HG03558 (cell line): ENCODE data around the gene TMEM25.
"Not testable (repeated sequence)": the region's sequence is repeated elsewhere in the genome, so short reads cannot be mapped to it uniquely, and the experiment has no call there.

Source experiments
- ATAC-seq: cut with Tn5 transposase; IDR thresholded peaks from one replicate; pipeline ENCODE4 v1.9.1; 2021; ENCODE audit warnings: moderate number of reproducible peaks; ENCODE audit not compliant: unreplicated experiment; ENCODE audit errors: extremely low read depth

Gene TMEM25

DNA sequence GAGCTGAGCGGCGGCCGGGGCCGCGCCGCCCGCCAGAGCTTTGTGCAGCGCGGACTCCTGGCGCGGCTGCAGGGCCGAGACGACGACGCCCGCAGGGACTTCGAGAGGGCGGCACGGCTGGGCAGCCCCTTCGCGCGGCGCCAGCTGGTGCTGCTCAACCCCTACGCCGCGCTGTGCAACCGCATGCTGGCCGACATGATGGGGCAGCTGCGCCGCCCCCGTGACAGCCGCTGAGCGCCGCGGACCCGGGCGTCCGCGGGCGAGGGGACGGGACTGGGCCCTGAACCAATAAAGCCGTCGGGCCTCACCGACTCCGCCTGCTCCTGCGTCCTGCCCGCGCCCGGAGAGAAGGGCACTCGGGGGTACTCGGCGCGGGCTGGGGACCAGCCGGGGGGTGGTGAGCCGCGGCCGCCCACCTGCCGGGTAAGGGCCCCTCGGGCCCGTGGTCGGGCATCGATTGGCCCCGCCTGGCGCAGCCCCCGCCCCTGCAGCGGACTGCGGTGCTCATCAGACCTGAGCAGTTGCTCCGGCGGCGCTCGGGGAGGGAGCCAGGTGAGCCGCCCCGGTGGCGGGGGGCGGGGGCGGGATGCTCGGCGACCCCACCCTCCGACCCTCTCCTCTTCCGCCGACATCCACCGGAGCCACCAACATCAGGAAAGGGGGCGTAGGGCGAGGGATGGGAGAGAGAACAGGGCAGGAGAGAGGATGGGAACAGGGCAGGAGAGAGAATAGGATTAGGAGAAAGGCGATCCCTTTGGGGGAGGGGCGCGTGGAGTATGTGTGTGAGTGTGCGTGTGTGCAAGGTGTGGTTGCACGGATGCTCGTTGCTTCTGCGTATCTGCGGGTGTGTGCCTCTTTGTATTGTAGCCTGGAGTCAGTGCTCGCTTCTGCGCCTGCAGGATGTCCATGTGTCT, at the start of gene TMEM25:
Gene TMEM25 (plus strand): TSS at position 510 of the 914 bp plus-strand sequence. CDS start 610 bp downstream, outside the sequence.
- ATAC-seq = no peak

DNA sequence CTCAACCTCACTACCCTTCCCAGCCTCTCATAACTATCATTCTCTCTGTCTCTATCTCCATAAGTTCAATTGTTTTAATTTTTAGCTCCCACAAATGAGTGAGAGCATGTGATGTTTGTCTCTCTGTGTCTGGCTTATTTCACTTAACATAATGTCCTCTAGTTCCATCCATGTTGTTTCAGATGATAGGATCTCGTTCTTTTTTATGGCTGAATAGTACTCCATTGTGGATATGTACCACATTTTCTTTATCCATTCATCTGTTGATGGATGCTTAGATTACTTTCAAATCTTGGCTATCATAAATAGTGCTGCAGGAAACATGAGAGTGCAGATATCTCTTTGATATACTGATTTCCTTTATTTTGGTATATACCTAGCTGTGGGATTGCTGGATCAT, 49.8 kb upstream of the TMEM25 start:
- not testable (repeated sequence) for ATAC-seq

DNA sequence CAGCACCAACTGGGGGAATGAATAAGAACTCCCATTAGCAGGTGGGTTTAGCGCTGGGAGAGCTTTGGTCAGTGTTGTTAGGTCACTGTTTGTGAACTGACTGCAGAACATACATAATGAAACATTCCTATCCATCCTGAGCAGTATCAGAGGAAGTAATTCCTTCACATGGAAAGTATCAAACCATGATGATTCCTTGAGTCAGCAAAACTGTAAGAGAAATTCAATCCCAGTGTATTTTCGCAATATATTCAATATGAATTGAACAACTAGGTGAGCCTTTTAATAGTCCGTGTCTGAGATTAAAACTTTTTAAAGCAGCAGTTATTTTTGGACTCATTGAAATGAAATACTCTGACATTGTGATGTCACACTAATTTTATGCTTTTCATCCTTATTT, 46.6 kb upstream of the TMEM25 start:
- ATAC-seq = no peak

DNA sequence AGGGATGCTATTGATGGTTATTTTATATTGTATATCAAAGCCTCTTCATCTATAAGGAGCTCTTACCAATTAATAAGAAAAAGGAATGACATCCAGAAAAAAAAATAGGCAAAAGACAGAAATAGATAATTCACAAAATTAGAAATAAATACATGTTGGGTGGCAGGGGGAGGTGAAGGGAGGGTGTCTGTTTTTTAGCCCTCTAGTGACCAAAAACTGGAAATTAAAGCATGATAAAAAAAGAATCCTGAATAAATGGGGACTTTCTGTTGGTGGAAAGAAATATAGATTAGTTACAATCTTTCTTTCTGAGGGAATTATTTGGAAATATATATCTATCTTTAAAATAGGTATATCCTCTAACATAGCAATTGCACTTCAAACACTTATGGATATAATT, 45.7 kb upstream of the TMEM25 start:
- no peak for ATAC-seq

DNA sequence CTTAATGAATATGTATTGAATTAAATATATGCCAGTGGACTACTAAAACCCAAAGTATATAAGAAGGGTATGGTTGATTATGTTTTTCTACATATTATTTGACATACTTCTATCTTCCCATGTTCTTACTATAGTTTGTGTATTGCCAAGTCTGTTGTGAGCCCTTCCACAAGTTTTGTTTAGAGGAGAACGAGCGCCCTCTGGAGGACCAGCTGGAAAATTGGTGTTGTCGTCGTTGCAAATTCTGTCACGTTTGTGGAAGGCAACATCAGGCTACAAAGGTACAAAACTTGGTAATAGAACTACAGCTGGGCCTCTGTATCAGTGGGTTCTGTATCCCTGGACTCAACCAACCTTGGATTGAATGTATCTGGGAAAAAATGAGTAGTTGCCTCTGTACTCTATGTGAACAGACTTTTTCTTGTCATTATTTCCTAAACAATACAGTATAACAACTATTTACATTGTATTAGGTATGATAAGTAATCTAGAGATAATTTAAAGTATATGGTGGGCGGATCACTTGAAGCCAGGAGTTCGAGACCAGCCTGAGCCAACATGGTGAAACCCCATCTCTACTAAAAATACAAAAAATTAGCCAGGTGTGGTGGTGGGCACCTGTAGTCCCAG, 42.4 kb upstream of the TMEM25 start:
- ATAC-seq = no peak

DNA sequence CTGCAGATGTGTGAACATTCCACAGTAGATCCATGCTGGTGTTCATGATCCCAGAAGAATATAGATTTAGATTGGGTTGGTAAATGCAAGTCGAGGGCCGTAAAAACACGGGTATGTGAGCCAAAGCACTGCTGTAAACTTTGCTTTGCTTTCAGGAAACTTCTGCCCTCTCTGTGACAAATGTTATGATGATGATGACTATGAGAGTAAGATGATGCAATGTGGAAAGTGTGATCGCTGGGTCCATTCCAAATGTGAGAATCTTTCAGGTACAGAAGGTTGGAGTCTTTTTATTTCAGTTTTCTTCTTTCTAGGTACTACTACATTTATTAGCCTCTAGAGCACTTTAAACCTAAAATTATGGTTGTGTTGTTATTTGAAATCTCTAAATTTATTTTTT, 40.0 kb upstream of the TMEM25 start:
- ATAC-seq = no peak

DNA sequence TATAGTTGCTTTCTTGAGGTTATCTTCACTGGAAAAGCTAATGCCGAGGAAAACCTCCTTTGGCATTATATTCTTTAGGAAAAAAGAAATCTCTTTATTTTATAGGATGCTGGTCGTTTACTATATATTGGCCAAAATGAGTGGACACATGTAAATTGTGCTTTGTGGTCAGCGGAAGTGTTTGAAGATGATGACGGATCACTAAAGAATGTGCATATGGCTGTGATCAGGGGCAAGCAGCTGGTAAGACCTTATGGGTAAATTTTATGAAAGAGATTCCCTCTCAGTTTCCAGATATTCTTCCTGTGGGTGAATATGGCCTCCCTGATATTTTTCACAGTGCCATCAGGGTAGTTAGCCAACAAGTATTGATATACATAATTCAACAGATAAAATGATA, 33.2 kb upstream of the TMEM25 start:
- ATAC-seq = no peak

DNA sequence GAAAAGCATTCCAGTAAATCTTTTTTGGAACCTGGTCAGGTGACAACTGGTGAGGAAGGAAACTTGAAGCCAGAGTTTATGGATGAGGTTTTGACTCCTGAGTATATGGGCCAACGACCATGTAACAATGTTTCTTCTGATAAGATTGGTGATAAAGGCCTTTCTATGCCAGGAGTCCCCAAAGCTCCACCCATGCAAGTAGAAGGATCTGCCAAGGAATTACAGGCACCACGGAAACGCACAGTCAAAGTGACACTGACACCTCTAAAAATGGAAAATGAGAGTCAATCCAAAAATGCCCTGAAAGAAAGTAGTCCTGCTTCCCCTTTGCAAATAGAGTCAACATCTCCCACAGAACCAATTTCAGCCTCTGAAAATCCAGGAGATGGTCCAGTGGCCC, 27.8 kb upstream of the TMEM25 start:
- ATAC-seq = no peak

DNA sequence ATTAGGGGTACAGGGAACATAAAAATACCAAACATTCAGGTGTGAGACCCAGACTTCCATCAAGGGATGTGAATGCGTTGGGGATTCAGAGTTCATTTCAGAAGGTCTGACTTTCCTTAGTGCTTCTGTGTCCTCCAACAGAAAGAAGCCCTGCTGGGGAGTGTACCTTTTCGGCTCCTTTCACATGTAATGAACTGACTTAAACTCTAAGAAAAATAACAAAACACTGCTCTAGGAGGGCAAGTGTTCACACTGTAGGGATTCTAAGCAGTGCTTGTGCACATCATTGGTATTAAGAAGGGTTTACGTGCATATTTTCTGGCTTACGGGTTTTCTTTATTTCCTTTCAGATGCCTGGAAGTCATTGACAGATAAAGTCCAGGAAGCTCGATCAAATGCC, 19.4 kb upstream of the TMEM25 start:
- ATAC-seq = no peak

DNA sequence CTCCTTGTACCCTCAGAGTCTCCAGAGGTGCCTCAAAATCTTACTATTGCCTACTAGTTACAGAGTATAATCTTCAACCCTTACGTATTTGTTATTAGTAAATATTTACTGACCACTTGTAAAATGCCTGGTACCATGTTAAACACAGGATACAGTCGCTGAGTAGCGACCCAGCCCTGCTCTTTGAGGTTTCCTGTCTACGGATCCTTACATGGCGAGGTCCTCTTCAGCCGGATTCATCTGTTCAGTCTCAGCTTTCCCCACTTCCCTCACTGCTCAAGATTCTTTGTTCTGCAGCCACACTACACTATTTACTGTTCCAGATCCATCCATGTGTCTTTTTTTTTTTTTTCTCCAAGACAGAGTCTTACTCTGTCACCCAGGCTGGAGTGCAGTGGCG, 16.9 kb upstream of the TMEM25 start:
- ATAC-seq = no peak

DNA sequence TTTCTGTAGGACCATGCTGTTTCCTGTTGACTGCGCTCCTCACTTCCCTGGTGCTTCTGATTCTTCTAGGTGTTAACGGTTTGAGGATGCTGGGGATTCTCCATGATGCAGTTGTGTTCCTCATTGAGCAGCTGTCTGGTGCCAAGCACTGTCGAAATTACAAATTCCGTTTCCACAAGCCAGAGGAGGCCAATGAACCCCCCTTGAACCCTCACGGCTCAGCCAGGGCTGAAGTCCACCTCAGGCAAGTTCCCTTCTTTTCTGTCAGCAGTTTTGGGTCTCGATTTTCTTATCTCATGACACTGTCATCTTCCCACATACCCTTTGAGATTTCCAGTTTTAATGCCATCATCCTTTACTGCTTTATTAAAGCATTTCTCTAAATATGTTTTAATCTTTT, 11.4 kb upstream of the TMEM25 start:
- ATAC-seq = no peak

DNA sequence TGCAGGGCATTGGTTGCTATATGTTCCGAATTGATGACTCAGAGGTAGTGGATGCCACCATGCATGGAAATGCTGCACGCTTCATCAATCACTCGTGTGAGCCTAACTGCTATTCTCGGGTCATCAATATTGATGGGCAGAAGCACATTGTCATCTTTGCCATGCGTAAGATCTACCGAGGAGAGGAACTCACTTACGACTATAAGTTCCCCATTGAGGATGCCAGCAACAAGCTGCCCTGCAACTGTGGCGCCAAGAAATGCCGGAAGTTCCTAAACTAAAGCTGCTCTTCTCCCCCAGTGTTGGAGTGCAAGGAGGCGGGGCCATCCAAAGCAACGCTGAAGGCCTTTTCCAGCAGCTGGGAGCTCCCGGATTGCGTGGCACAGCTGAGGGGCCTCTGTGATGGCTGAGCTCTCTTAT, 9.1 kb upstream of the TMEM25 start:
- ATAC-seq = no peak

DNA sequence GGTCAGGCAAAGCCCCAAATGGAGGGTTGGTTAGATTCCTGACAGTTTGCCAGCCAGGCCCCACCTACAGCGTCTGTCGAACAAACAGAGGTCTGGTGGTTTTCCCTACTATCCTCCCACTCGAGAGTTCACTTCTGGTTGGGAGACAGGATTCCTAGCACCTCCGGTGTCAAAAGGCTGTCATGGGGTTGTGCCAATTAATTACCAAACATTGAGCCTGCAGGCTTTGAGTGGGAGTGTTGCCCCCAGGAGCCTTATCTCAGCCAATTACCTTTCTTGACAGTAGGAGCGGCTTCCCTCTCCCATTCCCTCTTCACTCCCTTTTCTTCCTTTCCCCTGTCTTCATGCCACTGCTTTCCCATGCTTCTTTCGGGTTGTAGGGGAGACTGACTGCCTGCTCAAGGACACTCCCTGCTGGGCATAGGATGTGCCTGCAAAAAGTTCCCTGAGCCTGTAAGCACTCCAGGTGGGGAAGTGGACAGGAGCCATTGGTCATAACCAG, 8.4 kb upstream of the TMEM25 start:
- no peak for ATAC-seq

DNA sequence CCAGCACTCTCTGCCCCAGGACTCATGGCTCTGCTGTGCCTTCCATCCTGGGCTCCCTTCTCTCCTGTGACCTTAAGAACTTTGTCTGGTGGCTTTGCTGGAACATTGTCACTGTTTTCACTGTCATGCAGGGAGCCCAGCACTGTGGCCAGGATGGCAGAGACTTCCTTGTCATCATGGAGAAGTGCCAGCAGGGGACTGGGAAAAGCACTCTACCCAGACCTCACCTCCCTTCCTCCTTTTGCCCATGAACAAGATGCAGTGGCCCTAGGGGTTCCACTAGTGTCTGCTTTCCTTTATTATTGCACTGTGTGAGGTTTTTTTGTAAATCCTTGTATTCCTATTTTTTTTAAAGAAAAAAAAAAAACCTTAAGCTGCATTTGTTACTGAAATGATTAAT, 6.6 kb upstream of the TMEM25 start:
- no peak for ATAC-seq

DNA sequence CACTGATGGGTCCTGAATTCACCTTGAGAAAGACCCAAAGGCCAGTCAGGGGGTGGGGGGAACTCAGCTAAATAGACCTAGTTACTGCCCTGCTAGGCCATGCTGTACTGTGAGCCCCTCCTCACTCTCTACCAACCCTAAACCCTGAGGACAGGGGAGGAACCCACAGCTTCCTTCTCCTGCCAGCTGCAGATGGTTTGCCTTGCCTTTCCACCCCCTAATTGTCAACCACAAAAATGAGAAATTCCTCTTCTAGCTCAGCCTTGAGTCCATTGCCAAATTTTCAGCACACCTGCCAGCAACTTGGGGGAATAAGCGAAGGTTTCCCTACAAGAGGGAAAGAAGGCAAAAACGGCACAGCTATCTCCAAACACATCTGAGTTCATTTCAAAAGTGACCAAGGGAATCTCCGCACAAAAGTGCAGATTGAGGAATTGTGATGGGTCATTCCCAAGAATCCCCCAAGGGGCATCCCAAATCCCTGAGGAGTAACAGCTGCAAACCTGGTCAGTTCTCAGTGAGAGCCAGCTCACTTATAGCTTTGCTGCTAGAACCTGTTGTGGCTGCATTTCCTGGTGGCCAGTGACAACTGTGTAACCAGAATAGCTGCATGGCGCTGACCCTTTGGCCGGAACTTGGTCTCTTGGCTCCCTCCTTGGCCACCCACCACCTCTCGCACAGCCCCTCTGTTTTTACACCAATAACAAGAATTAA, 6.1 kb upstream of the TMEM25 start:
- no peak for ATAC-seq

DNA sequence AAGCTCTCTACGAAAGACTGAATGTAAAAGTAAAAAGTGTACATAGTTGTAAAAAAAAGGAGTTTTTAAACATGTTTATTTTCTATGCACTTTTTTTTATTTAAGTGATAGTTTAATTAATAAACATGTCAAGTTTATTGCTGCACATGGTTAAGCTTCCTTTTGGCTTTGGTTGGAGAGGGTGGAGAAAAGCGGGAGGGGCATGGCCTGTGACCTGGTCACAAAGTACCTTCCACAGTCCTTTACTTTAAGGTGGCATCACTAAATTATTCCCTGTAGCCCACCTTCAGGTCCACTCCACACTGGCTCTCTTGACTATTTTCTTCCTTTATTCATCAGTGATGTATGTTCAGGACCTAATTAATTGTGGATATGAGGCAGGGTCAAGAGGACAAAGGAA, 4.3 kb upstream of the TMEM25 start:
- no peak for ATAC-seq

DNA sequence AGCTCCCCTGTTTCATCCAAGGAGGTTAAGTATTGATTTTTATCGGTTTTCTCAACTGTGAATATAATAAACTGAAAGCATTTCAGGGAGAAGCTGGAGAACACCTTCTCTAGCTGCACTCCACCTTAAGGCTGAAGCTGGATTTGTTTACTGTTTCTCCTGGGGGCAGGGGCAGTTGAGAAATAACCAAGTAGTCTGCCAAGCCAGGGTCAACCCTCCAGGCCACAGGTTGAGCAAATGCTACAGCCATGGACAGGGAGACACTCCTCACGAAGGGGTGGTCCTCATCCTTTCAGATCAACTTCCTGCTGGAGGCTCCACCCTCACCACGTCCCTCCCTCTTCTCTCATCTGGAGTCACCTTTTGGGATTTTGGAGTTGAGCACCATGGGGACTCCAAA, 3.9 kb upstream of the TMEM25 start, which contains the start of gene TTC36:
Gene TTC36 (plus strand): TSS at position 366 of the 400 bp plus-strand sequence. CDS start 21 bp downstream, at position 387.
- ATAC-seq = no peak

DNA sequence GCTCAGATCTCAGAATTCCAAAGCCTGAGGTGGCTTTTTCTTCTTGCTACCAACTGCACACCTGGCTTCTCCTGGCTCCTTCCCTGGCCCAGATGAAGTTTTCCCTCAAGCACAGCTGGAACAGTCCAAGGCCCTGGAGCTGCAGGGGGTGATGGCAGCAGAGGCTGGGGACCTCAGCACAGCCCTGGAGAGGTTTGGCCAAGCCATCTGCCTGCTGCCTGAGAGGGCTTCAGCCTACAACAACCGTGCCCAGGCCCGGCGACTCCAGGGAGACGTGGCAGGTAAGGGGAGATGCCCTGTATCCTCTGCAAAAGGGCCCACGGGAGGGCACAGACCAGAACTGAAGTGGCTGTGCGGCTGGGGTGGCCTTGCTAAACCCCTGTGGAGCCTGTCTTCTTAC, 2.5 kb upstream of the TMEM25 start:
- ATAC-seq = no peak

DNA sequence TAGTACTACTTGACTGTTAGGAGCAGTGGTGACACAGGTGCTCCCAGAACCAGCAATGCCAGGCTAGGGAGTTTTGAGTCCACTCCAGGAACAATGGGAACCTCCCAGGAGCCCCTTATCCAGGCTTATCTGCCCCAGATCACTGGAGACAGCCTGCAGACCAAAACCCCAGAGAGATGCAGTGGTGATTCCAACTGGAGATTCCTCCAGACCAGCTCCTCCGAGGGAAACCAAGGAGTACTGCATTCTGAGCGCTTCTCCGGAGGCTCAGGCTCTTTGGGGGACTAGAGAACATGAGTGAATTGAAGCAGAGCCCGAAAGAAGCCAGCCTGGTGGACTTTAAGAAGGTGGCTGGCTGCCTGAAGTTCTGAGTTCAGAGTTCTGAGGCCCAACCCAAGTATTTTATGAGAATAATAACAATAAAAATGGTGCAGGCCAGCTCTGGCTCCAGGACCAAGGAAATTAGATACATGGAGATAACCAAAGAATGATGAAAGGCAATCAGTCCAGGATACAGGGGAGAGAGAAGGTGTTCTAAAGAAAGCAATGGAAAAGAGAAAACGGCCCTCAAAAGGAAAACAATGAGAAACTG, 1.3 kb upstream of the TMEM25 start:
- no peak for ATAC-seq

DNA sequence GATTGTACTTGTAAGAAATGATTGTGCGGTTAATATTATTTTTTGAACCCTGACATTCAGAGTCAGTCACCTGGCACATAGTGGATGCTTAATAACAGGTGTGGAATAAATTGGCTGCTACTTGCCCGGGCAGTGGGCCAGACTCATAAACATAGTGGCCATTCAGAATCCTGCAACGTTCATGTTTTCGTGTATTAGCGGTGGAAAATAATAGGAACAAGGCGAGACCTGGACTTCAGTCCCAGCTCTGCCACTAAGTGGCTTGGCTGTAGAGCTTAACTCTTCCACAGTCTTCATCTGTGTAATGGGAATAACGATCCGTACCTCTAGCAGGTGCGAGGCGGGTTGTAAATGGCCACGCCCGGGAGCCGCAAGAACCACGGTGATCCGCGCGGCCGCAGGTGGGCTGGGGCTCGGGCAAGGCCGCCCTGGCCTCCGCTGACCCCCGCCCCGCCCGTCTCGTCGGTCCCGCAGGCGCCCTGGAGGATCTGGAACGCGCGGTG, 761 bp upstream of the TMEM25 start:
- no peak for ATAC-seq
